CD4-positive, alpha-beta T cell treated with Interleukin-12 subunit alpha and Interleukin-12 subunit beta, for 1 hour (primary cell): ENCODE results near the gene LGR6.
A peak's percentile ranks its signal among the peaks of the same experiment; 100 is the strongest.

Experiments
- DNase-seq: peaks from one replicate; pipeline ENCODE4 v3.0.0-alpha.2; 2020

The LGR6 gene

GRCh38 chr1:202268032-202268431 is 74.4 kb downstream of the LGR6 start:
- no peak for DNase-seq

GRCh38 chr1:202268817-202269216 is 75.2 kb downstream of the LGR6 start:
- DNase-seq = no peak

- DNase-seq = no peak
Observed at GRCh38 chr1:202270871-202271326, 77.3 kb downstream of the LGR6 start.

- DNase-seq = no peak
Observed at GRCh38 chr1:202272103-202272845, 78.7 kb downstream of the LGR6 start.

GRCh38 chr1:202274611-202275010 is 81.0 kb downstream of the LGR6 start:
- DNase-seq = peak; percentile 37

- DNase-seq = no peak
Observed at GRCh38 chr1:202275061-202275770, 81.6 kb downstream of the LGR6 start.

- no peak for DNase-seq
Observed at GRCh38 chr1:202276081-202276715, 82.6 kb downstream of the LGR6 start.

GRCh38 chr1:202276920-202277319 is 83.3 kb downstream of the LGR6 start:
- no peak for DNase-seq

- no peak for DNase-seq
Observed at GRCh38 chr1:202278751-202279150, 85.2 kb downstream of the LGR6 start.

- DNase-seq = no peak
Observed at GRCh38 chr1:202279806-202280205, 86.2 kb downstream of the LGR6 start.

- DNase-seq = no peak
Observed at GRCh38 chr1:202280595-202280994, 87.0 kb downstream of the LGR6 start.

- no peak for DNase-seq
Observed at GRCh38 chr1:202281316-202282024, 87.9 kb downstream of the LGR6 start.

GRCh38 chr1:202282025-202282371 is 88.4 kb downstream of the LGR6 start:
- no peak for DNase-seq

GRCh38 chr1:202282596-202283283 is 89.1 kb downstream of the LGR6 start:
- no peak for DNase-seq

GRCh38 chr1:202283379-202283844 is 89.8 kb downstream of the LGR6 start:
- DNase-seq = peak; percentile 13

- DNase-seq = no peak
Observed at GRCh38 chr1:202283991-202284390, 90.4 kb downstream of the LGR6 start.

GRCh38 chr1:202285908-202286307 is 92.3 kb downstream of the LGR6 start:
- no peak for DNase-seq

GRCh38 chr1:202286622-202287097 is 93.1 kb downstream of the LGR6 start:
- DNase-seq = no peak

GRCh38 chr1:202287196-202287595 is 93.6 kb downstream of the LGR6 start:
- no peak for DNase-seq

- DNase-seq = no peak
Observed at GRCh38 chr1:202288177-202288576, 94.6 kb downstream of the LGR6 start.

GRCh38 chr1:202289009-202289408 is 95.4 kb downstream of the LGR6 start:
- DNase-seq = no peak

- DNase-seq = no peak
Observed at GRCh38 chr1:202291001-202291400, 97.4 kb downstream of the LGR6 start.
